Mucosa of stomach (tissue), 1 donor: ENCODE results near the gene TGFBR1.

Experiments used
- H3K27me3 ChIP-seq: one replicate; pipeline ENCODE4 v1.7.0; 2013; ENCODE audit warnings: mild to moderate bottlenecking, low read length; ENCODE audit not compliant: control insufficient read depth, insufficient read depth
- H3K36me3 ChIP-seq: one replicate; pipeline ENCODE4 v1.7.0; 2013; ENCODE audit warnings: low read length; ENCODE audit not compliant: control insufficient read depth, insufficient read depth
- H3K4me1 ChIP-seq: one replicate; pipeline ENCODE4 v1.7.0; 2013; ENCODE audit warnings: mild to moderate bottlenecking, low read length; ENCODE audit not compliant: control insufficient read depth, insufficient read depth
- H3K4me3 ChIP-seq: one replicate; pipeline ENCODE4 v1.7.0; 2013; ENCODE audit warnings: low read length
- H3K9ac ChIP-seq: one replicate; pipeline ENCODE4 v1.7.0; 2013; ENCODE audit warnings: mild to moderate bottlenecking, low read length, moderate library complexity
- H3K9me3 ChIP-seq: one replicate; pipeline ENCODE4 v1.7.0; 2013; ENCODE audit warnings: mild to moderate bottlenecking, low read length, moderate library complexity; ENCODE audit not compliant: control insufficient read depth
- donor health status: Pancreatic carcinoma.

TGFBR1 gene

GRCh38 chr9:99182356-99182755 is 77.4 kb downstream of the TGFBR1 start:
- Histone ChIP-seq H3K9me3 (no peaks in the 10 kb centered on the region), H3K4me1 (peaks cover 9% of the 10 kb centered on the region), H3K9ac (no peak overlapping the region), H3K4me3 (no peak overlapping the region), H3K36me3 (no peaks in the 10 kb centered on the region), H3K27me3 (no peaks in the 10 kb centered on the region)

- Histone ChIP-seq H3K36me3 (no peaks in the 10 kb centered on the region), H3K4me1 (peaks cover 9% of the 10 kb centered on the region), H3K4me3 (no peak overlapping the region), H3K9me3 (no peaks in the 10 kb centered on the region), H3K27me3 (no peaks in the 10 kb centered on the region), H3K9ac (no peak overlapping the region)
Measured at GRCh38 chr9:99183616-99184015, 78.7 kb downstream of the TGFBR1 start.

GRCh38 chr9:99184110-99184474 is 79.2 kb downstream of the TGFBR1 start:
- Histone ChIP-seq H3K9me3 (no peaks in the 10 kb centered on the region), H3K9ac (no peak overlapping the region), H3K4me3 (no peak overlapping the region), H3K27me3 (no peaks in the 10 kb centered on the region), H3K4me1 (peaks cover 9% of the 10 kb centered on the region), H3K36me3 (no peaks in the 10 kb centered on the region)

- peak overlapping the region; percentile 58 for H3K9ac ChIP-seq
- H3K36me3 ChIP-seq: no peaks in the 10 kb centered on the region
- no peaks in the 10 kb centered on the region for H3K9me3 ChIP-seq
- H3K27me3 ChIP-seq: no peaks in the 10 kb centered on the region
- peaks cover 9% of the 10 kb centered on the region for H3K4me1 ChIP-seq
- peak overlapping the region; percentile 3 for H3K4me3 ChIP-seq
Measured at GRCh38 chr9:99184475-99185347, 79.8 kb downstream of the TGFBR1 start.

GRCh38 chr9:99185348-99185632 is 80.4 kb downstream of the TGFBR1 start:
- Histone ChIP-seq H3K9ac (no peak overlapping the region), H3K36me3 (no peaks in the 10 kb centered on the region), H3K9me3 (no peaks in the 10 kb centered on the region), H3K4me3 (no peak overlapping the region), H3K4me1 (peaks cover 9% of the 10 kb centered on the region), H3K27me3 (peaks cover 2% of the 10 kb centered on the region)

- Histone ChIP-seq H3K9me3 (no peaks in the 10 kb centered on the region), H3K27me3 (peaks cover 6% of the 10 kb centered on the region), H3K4me3 (no peak overlapping the region), H3K36me3 (no peaks in the 10 kb centered on the region), H3K4me1 (peaks cover 9% of the 10 kb centered on the region), H3K9ac (no peak overlapping the region)
Measured at GRCh38 chr9:99185934-99186333, 81.0 kb downstream of the TGFBR1 start.

GRCh38 chr9:99187311-99187710 is 82.4 kb downstream of the TGFBR1 start:
- Histone ChIP-seq H3K9me3 (no peaks in the 10 kb centered on the region), H3K36me3 (no peaks in the 10 kb centered on the region), H3K9ac (no peak overlapping the region), H3K4me1 (peaks cover 9% of the 10 kb centered on the region), H3K4me3 (no peak overlapping the region), H3K27me3 (peaks cover 11% of the 10 kb centered on the region)

GRCh38 chr9:99189186-99189585 is 84.3 kb downstream of the TGFBR1 start:
- Histone ChIP-seq H3K9ac (no peak overlapping the region), H3K36me3 (no peaks in the 10 kb centered on the region), H3K4me1 (peaks cover 9% of the 10 kb centered on the region)

GRCh38 chr9:99189887-99190596 is 85.1 kb downstream of the TGFBR1 start:
- Histone ChIP-seq H3K4me1 (peaks cover 1% of the 10 kb centered on the region), H3K36me3 (no peaks in the 10 kb centered on the region), H3K9ac (no peak overlapping the region), H3K9me3 (no peaks in the 10 kb centered on the region), H3K27me3 (peaks cover 16% of the 10 kb centered on the region), H3K4me3 (no peak overlapping the region)

More at GRCh38 chr9:99189186-99189585, 84.3 kb downstream of the TGFBR1 start:
- no peaks in the 10 kb centered on the region for H3K9me3 ChIP-seq
- peaks cover 16% of the 10 kb centered on the region for H3K27me3 ChIP-seq
- H3K4me3 ChIP-seq: no peak overlapping the region

GRCh38 chr9:99190597-99191283 is 85.8 kb downstream of the TGFBR1 start:
- no peaks in the 10 kb centered on the region for H3K9me3 ChIP-seq
- H3K4me3 ChIP-seq: no peak overlapping the region
- no peak overlapping the region for H3K9ac ChIP-seq
- no peaks in the 10 kb centered on the region for H3K4me1 ChIP-seq
- H3K27me3 ChIP-seq: peaks cover 16% of the 10 kb centered on the region
- no peaks in the 10 kb centered on the region for H3K36me3 ChIP-seq

GRCh38 chr9:99192786-99193465 is 88.0 kb downstream of the TGFBR1 start:
- Histone ChIP-seq H3K9ac (no peak overlapping the region), H3K27me3 (peaks cover 16% of the 10 kb centered on the region), H3K4me3 (no peak overlapping the region), H3K36me3 (no peaks in the 10 kb centered on the region), H3K4me1 (no peaks in the 10 kb centered on the region), H3K9me3 (no peaks in the 10 kb centered on the region)

GRCh38 chr9:99193466-99193821 is 88.5 kb downstream of the TGFBR1 start:
- Histone ChIP-seq H3K27me3 (peaks cover 16% of the 10 kb centered on the region), H3K36me3 (no peaks in the 10 kb centered on the region), H3K9me3 (no peaks in the 10 kb centered on the region), H3K9ac (no peak overlapping the region), H3K4me3 (no peak overlapping the region), H3K4me1 (no peaks in the 10 kb centered on the region)
